ENCODE data around the gene MFSD2A.

DNA sequence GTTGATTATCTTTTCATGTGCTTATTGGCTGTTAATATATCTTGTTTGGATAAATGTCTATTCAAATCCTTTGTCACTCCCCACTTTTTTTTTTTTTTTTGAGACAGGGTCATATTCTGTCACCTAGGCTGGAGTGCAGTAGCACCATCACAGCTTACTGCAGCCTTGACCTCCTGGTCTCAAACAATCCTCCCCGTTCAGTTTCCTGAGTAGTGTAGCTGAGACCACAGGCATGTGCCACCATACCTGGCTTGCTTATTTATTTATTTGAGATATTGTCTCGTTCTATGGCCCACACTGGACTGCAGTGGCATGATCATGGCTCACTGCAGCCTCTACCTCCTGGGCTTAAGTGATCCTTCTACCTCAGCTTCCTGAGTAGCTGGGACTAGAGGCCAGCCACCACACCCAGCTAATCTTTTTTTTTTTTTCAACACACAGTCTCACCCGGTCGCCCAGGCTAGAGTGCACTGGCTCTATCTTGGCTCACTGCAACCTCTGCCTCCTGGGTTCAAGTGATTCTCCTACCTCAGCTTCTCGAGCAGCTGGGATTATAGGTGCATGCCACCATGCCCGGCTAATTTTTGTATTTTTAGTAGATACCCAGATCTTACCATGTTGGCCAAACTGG, 39.3 kb upstream of the MFSD2A start:
- TF ChIP-seq TOX (CRISPR knock-in tag; IDR thresholded peaks at IDR 0.05; ENCODE audit: borderline replicate concordance) (no peak), ZFP3 (CRISPR knock-in tag; IDR thresholded peaks at IDR 0.05) (no peak), ZNF70 (CRISPR knock-in tag; IDR thresholded peaks at IDR 0.05) (no peak), ARNTL (CRISPR knock-in tag; IDR thresholded peaks at IDR 0.05; ENCODE audit: borderline replicate concordance, low read depth) (no peak), SNAI2 (CRISPR knock-in tag; IDR thresholded peaks at IDR 0.05) (no peak), TCF4 (CRISPR knock-in tag; IDR thresholded peaks at IDR 0.05; ENCODE audit: borderline replicate concordance) (no peak), ISL1 (CRISPR knock-in tag; IDR thresholded peaks at IDR 0.05) (no peak)
- TF ChIP-seq, protein P1, sequence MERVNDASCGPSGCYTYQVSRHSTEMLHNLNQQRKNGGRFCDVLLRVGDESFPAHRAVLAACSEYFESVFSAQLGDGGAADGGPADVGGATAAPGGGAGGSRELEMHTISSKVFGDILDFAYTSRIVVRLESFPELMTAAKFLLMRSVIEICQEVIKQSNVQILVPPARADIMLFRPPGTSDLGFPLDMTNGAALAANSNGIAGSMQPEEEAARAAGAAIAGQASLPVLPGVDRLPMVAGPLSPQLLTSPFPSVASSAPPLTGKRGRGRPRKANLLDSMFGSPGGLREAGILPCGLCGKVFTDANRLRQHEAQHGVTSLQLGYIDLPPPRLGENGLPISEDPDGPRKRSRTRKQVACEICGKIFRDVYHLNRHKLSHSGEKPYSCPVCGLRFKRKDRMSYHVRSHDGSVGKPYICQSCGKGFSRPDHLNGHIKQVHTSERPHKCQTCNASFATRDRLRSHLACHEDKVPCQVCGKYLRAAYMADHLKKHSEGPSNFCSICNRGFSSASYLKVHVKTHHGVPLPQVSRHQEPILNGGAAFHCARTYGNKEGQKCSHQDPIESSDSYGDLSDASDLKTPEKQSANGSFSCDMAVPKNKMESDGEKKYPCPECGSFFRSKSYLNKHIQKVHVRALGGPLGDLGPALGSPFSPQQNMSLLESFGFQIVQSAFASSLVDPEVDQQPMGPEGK (CRISPR knock-in tag; IDR thresholded peaks at IDR 0.05; ENCODE audit: borderline replicate concordance) = no peak
- TF ChIP-seq, protein P2, sequence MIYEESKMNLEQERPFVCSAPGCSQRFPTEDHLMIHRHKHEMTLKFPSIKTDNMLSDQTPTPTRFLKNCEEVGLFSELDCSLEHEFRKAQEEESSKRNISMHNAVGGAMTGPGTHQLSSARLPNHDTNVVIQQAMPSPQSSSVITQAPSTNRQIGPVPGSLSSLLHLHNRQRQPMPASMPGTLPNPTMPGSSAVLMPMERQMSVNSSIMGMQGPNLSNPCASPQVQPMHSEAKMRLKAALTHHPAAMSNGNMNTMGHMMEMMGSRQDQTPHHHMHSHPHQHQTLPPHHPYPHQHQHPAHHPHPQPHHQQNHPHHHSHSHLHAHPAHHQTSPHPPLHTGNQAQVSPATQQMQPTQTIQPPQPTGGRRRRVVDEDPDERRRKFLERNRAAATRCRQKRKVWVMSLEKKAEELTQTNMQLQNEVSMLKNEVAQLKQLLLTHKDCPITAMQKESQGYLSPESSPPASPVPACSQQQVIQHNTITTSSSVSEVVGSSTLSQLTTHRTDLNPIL (CRISPR knock-in tag; IDR thresholded peaks at IDR 0.05; ENCODE audit: low read depth) = no peak
- TF ChIP-seq, protein P3, sequence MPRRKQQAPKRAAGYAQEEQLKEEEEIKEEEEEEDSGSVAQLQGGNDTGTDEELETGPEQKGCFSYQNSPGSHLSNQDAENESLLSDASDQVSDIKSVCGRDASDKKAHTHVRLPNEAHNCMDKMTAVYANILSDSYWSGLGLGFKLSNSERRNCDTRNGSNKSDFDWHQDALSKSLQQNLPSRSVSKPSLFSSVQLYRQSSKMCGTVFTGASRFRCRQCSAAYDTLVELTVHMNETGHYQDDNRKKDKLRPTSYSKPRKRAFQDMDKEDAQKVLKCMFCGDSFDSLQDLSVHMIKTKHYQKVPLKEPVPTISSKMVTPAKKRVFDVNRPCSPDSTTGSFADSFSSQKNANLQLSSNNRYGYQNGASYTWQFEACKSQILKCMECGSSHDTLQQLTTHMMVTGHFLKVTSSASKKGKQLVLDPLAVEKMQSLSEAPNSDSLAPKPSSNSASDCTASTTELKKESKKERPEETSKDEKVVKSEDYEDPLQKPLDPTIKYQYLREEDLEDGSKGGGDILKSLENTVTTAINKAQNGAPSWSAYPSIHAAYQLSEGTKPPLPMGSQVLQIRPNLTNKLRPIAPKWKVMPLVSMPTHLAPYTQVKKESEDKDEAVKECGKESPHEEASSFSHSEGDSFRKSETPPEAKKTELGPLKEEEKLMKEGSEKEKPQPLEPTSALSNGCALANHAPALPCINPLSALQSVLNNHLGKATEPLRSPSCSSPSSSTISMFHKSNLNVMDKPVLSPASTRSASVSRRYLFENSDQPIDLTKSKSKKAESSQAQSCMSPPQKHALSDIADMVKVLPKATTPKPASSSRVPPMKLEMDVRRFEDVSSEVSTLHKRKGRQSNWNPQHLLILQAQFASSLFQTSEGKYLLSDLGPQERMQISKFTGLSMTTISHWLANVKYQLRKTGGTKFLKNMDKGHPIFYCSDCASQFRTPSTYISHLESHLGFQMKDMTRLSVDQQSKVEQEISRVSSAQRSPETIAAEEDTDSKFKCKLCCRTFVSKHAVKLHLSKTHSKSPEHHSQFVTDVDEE (CRISPR knock-in tag; IDR thresholded peaks at IDR 0.05) = no peak
- TF ChIP-seq, protein P4, sequence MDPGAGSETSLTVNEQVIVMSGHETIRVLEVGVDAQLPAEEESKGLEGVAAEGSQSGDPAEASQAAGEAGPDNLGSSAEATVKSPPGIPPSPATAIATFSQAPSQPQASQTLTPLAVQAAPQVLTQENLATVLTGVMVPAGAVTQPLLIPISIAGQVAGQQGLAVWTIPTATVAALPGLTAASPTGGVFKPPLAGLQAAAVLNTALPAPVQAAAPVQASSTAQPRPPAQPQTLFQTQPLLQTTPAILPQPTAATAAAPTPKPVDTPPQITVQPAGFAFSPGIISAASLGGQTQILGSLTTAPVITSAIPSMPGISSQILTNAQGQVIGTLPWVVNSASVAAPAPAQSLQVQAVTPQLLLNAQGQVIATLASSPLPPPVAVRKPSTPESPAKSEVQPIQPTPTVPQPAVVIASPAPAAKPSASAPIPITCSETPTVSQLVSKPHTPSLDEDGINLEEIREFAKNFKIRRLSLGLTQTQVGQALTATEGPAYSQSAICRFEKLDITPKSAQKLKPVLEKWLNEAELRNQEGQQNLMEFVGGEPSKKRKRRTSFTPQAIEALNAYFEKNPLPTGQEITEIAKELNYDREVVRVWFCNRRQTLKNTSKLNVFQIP (CRISPR knock-in tag; IDR thresholded peaks at IDR 0.05; ENCODE audit: borderline replicate concordance, low read depth) = no peak
